HG03064 (cell line): ENCODE measurements around the gene SSC5D.

Experiments used
- ATAC-seq: cut with Tn5 transposase; IDR thresholded peaks from one replicate; pipeline ENCODE4 v1.9.1; 2021; ENCODE audit warnings: low read depth; ENCODE audit not compliant: unreplicated experiment

SSC5D gene

DNA sequence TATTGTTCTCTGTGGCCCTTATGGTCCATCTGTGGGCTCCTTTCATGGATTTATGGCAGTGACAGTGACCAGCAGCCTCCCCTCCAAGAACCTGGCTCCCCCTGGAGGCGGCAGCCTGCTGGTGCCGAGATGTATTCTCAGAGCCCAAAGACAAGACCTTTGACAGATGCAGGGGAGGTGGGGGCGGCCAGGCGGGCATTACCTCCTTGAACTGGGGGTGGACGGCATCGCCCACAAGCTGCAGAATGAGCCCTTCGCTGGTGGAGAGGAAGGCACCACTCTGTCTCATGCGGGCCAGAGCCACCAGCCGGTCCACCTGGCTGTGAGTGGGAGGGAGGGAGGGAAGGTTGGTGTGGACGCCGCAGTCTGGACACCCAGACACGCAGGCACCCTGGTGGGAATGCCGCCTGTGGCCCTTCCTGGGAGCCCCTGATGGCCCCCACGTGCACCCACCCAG is 33.4 kb upstream of the SSC5D start:
- no peak for ATAC-seq

DNA sequence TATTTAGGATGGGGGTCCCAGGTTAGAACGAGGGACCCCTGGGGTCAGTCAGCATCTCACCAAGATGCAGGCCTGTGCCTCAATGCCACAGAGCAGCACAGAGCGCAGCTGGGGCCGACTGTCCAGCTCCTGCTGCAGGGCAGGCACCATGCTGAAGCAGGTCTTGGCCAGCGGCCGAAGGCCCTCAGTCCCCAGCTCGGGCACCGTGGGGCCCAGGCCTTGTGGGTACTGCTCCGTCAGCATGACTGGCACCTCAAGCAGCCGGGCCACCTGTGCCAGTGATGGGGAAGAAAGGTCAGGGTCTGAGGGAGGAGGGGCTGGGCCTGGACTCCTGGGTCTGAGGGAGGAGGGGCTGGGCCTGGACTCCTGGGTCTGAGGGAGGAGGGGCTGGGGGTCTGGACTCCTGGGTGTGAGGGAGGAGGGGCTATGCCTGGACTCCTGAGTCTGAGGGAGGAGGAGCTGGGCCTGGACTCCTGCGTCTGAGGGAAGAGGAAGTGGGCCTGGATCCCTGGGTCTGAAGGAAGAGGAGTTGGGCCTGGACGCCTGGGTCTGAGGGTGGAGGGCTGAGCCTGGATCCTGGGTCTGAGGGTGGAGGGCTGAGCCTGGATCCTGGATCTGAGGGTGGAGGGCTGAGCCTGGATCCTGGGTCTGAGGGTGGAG is 32.5 kb upstream of the SSC5D start:
- ATAC-seq = no peak

DNA sequence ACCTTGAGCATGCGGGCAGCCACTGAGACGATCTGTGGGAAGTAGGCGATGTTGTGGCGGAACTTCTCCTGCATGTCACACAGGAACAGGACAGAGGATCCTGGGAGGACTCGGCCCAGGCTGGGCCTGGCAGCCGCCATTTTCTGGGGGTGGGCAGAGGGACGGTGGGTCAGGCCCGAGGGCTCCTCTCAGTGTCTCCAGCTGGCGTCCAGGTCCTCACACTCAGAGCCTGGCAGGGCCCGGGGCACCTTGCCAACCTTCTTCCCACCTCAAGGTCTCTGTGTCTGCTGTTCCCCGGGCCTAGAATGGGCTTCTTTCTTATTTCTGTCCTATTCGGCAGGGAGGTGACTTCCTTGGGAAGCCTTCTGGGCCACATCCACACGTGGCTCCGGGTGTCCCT is 31.9 kb upstream of the SSC5D start:
- no peak for ATAC-seq

DNA sequence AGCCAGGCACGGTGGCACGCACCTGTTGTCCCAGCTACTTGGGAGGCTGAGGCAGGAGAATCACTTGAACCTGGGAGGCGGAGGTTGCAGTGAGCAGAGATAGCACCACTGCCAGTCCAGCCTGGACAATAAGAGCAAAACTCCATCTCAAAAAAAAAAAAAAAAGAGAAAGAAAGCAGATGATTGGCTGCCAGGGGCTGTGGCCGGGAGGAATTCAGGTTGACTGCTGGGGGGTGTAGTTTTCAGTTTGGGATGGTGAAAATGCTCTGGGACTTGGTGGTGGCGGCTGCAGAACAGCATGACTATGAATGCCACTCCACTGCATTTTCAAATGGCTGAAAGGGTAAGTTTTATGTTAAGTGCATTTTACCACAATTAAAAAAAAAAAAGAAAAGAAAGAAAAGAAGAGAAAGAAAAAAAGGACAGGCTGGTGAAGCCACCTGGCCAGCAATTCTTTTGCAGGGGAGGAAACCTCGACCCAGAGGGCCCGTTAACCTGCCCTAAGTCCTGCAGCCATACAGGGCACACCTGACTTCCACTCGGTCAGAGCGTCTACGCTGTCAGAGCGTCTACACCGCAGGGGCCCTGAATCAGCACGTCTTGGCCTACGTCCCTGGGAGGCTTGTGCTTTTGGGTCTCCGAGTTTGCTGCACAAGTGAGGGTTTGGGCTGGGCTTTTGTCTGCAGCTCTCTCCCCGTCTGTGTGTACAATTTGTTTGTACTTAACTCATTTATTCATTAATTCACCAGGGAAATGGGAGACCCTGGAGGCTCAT is 30.4 kb upstream of the SSC5D start:
- no peak for ATAC-seq

DNA sequence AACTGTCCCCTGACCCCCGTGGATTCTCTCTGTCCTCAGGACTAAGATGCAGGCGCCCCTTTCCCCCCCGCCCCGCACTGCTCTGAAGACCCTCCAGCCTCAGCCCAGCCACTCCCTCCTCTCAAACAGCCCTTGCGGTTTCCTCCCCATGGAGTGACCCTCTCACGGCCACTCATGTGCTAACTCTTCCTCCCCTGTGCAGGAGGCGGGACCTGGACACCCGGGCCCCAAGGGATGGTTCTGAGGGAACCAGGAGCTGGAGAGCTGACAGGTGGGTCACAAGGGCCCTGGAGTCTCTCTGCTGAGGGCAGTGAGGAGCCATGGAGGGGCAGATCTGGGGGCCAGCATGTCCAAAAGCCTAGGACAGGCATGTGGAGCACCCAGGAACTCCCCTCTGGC is 28.7 kb upstream of the SSC5D start:
- ATAC-seq = no peak

DNA sequence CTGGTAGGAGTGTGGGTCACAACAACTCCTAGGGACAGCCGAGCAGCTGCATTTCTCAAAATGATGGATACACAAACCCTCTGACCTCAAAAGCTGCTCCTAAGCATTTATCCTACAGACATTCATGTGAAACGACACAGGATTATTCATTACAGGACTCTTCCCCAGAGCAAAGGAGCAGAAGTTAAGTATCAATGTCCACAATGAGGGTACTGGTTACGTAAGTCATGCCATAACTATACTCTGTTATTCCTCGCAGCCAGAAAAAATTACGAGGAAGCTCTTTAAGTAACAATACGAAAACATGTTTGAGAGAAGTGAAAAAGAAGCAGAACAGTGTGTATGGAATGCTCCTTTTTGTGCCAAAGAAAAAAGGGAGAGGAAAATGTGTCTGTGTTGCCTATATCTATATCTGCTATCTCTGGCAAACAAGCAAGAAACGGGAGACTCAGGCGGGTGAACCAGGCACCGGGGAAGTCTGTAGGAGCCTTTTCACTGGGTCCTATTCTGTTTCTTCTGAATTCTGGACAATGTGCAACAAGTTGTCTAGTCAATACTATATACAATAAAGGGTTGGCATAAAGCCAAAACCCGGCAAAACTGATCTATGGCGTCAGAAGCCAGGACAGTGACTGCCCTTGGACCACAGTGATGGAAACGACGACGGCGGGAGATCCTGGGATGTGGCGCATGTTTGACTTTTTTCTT is 28.1 kb upstream of the SSC5D start:
- ATAC-seq = no peak

DNA sequence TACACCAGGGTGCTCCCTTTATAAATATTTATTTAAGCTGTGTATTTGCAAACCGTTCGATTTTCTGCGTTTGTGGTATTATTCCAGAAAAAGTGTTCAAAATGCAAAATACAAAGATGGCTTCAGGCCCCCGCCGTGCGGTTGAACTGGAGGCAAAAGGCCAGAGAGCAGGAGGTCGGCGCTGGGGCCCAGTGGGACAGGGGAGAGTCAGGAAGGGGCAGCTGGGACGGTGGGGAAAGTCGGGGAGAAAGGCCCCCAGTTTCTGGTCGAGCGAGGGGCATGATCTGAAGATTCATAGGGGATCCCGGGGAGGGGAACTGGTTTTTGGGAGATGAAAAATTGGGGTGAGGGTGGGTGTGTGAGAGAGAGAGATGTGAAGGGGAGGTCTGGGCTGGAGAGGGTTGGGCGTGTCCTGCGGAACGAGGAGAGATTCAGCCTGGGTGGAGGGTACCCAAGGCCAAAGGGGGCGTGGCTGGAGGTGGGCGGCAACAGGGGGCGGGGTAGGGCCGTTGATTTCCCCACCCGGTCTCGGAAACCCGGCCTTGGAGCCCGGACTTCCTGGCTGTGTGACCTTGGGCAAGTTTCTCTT is 27.5 kb upstream of the SSC5D start:
- no peak for ATAC-seq

DNA sequence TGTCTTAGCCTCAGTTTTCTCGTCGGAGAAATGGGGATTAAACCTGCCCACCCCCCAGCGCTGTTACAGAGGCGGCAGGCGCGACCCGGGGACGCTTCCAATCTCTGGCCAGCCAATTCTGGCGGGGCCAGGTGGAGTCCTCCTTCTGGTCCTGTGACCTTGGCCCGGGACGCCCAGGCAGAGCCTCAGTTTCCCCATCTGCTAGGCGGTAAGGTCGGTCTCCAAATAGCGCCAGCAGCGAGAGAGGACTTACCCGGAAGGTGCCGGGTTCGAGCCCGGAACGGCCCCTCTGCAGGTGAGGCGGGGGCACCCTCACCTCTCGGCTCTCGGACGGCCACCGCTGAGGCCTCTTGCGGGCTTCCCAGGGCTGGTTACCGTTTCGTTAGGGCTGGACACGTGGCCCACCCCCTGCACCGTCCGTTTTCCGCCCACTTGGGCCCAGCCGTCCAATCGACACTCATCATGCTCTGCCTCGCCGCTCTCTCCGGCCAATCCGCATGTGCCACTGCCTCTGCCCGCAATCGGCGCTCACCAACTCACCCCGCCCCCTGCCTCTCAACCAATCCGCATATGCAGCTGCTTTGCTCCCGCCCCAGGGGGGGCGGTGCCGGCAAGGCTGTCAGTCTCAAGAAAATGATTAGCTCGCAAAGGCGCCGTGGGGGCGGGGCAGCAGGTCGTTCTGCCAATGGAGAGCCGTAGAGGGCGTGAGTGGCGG is 26.8 kb upstream of the SSC5D start, which contains the start of gene ISOC2:
ISOC2 (minus strand) TSS at position 384 of the 715 bp plus-strand sequence. CDS start 5,156 bp downstream, outside the sequence.
- ATAC-seq = peak; percentile 93

DNA sequence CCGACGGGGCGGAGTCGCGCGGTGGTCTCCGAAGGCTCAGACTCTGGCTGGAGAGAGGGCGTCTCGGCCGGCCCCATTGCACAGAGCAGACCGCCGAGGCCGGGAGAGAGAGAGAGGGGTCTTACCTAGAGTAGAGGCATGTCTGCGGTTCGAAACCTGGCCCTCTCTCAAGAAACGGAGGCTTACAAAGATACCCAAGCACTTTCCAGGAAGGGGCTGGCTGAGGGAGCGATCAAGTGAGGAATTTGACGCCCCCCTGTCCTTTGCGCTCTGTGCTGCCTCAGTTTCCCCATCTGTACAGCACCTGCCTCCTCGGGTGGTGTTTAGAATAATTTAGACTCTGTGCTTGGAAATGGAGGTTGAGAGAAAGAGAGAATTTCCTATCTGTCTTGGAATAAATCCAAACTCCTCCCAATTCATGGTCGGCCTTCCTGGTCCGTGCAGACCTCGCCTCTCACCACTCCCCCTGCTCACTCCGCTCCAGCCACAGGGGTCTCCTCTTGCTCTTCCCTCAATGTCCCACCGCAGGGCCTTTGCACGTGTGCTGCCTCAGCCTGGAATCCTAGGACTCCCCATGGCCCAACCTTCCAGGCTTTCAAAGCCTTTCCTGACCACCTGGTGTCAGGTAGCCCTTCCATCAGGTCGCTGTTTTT is 26.1 kb upstream of the SSC5D start:
- ATAC-seq = no peak

DNA sequence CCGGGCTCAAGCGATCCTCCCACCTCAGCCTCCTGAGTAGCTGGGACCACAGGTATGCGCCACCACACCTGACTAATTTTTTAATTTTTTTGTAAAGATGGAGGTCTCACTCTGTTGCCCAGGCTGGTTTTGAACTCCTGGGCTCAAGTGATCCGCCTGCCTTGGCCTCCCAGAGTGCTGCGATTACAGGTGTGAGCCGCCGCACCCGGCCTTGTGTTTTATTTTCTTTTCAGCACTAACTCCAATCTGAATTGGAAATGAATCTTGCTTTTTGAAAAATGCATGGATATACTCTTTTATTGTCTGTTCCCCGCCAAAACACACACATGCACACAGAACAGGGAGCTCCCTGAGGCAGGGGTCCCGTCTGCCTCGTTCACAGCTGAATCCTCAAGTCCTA is 25.5 kb upstream of the SSC5D start:
- ATAC-seq = no peak

DNA sequence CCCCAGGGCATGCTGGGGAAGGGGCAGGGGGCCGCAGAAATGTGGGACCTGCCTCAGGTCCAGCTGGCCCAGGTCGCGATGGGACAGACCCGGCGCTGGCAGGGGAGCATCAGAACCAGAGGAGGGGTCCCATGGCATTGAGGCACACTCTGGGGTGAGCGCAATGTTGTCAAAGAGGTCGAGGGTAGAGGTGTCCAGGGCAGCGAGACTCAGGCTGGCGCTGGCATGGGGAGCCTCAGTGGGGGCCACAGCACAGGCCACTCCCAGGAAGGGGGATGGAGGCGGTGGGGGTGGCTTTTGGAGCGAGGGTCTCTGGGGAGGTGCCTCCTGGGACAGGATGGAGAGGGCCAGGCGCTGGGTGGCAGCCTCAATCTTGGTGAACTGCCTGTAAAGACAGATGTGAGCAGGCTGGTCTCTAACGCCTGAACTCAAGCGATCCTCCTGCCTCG is 24.6 kb upstream of the SSC5D start:
- ATAC-seq = no peak

DNA sequence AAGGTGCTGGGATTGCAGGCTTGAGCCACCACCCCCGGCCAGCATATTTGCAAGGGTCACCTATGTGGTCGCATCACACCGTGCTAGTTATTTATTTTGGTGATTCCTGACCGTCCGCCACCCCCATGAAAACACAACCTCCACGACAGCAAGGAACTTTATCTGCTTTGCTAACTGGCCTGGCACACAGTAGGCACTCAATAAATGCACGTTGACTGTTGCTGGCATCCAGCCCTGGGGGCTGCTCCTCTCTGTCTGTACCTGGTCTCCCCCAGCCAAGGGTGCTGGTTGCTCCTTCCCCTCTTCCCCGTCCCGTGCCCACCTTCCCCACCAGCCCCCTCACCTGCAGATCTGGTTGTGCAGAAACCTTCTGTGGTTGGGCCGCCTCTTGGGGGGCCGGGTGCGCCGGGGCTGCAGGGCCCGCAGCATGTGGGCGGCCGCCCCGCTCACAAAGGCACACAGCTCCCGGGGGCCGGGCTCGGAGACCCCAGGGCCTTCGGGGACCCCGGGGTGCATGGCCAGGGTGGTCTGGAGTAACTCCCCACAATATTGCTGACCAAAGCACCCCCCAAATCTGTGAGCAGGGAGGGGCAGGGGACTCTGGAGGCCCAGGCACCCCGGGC is 24.1 kb upstream of the SSC5D start:
- ATAC-seq = no peak

DNA sequence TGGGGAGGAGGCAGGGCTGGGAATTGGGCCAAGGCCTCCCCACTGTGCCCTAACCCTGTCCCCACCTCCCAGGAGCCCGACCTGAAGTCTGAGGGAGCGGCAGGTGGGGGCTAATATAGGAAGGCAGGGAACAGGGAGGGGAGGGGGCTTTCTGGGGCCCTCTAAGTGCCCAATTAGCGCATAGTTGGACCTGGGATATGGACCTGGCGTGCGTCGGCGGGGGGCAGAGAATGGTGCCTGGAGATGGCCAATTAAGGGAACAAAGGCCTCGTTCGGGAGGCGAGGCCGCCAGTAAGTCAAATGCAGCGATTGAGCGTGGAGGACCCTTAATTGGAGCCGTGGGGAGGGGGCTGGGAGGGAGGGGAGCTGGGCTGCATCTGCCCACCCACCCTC is 23.6 kb upstream of the SSC5D start, which contains the start of gene C19orf85:
C19orf85 (minus strand) TSS at position 90 of the 393 bp plus-strand sequence. CDS start 197 bp downstream, outside the sequence.
- ATAC-seq = no peak

DNA sequence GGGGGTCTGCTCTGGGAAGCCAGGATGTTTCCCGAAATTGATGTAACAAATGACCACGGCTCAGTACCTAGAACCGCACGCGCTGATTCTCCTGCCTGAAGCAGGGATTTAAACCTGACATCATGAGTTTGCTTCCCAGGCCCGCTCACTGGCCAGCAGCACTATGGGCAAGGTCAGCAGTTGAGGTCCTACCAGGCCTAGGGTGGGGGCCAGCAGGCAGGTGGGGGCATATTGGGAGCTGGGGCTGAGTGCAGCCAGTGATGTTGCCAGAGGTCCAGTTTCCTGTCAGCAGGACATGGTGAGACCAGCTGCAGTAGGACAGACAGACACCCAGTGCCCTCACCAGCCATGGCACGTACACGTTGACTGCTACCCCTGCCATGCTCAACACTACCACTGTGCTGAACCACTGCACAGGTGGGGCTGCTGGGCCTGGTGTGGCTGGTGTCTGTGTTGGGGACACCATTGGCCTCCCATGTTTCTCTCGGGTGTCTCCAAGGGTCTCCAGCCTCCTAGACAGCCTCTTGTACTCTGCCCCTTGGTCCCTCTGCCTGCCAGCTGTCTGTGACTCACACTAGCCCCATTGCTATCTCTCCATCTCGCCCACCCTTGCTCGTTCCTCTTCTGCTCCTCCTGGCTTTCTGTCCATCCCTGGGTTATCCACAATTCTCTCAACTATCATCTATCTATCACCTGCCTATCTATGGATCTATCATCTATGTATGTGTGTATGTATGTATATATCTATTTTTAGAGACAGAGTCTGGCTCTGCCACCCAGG is 22.6 kb upstream of the SSC5D start:
- ATAC-seq = no peak

DNA sequence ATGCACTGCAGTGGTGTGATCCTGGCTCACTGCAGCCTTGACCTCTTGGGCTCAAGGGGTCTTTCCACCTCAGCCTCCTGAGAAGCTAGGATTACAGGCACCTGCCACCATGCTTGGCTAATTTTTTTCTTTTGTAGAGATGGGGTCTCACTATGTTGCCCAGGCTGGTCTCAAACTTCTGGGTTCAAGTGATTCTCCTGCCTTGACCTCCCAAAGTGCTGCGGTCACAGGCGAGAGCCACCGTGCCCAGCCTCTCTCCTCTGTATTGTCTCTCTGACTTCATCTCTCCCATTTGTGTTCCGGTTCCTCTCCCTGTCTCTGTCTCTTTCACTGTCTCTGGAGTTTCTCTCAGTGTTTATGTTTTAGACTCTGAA is 22.0 kb upstream of the SSC5D start:
- no peak for ATAC-seq

DNA sequence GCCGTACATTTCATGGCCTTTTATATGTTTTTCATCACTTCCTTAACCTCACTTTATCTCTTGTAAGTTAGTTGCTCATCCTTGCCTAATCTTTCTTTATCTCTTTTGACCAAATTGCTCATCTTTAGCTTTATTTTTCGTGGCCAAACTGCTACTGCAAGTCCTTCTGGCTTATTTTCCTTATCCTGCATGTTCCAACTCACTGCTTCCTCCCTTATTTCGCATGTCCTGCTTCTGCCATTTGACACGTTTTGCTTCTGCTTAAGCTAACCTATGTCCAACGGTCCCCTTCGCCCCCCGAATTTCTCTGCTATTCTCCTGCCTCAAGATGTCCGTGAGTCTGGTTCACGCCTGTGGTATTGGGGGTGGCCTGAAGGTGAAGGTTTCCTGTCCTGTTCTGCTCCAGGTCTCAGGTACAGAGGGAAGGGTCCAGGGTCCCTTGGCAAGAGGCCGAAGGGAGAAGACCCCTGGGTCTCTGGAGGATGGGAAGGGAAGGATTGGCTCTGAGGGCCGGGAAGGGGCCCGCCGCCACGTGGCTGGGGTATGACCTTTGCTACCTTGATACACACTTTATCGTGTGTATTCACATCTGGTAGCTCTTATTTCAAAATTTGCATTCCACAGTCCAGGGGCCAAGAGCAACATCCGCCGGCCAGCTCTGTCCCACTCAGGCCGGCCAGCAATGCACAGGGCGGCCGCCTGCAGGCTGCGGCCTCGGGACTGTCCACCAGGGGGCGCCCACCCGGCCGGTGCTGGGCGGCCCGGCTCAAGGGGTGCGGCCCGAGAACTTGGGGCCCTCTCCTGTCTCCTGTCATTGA is 20.8 kb upstream of the SSC5D start:
- ATAC-seq = peak; percentile 67

DNA sequence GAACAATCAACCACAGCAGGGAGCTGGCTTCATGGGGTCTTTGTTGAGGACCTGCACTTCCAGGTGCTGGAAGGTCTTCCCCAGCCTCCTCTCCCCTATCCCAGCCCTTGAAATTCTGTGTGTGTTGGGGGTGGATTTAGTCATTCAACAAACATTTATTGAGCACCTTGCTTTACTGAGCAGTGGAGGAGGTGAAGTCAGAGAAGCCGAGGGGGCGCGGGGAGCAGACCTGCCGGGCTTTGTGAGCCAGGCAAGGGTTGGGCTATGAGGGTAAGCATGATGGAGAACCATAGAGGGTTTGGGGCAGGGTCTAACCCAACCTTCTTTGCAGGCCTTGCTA is 20.2 kb upstream of the SSC5D start:
- ATAC-seq = no peak

DNA sequence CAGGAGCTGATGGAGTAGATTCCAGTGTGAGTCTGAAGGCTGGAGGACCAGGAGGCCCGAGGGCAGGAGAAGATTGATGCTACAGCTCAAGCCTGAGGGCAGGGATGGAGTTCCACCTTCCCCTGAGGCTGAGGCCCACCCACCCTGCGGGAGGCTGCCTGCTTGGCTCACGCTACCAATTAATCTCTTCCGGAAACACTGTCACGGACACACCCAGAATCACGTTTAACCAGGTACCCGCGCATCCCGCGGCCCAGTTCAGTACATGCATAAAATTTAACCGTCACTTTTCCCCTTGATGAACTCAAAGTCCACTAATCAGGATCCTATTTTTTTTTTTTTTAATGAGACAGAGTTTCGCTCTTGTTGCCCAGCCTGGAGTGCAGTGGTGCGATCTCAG is 17.0 kb upstream of the SSC5D start:
- ATAC-seq = no peak
